Gastroesophageal sphincter (tissue), 3 donors: ENCODE results near the gene ART5.

Experiments
- POLR2A ChIP-seq, 2 donors: fragments of 450-650 bp; IDR thresholded peaks; one replicate each; pipeline ENCODE4 v1.6.1; 2017; ENCODE audit warnings: antibody characterized with exemption in 2 of 2, mild to moderate bottlenecking in 2 of 2, moderate library complexity in 1 of 2
- POLR2AphosphoS5 ChIP-seq: sonication (generic); formaldehyde crosslinking; IDR thresholded peaks from one replicate; pipeline ENCODE4 v1.6.1; 2017; ENCODE audit warnings: antibody characterized with exemption
- TF ChIP-seq, protein P1 (sequence below), 4 experiments: fragments of 200-600 bp in 2 of 4; fragments of 450-650 bp in 2 of 4; sonication (generic) in 1 of 4; IDR thresholded peaks; one replicate each; pipeline ENCODE4 v1.5.1; 2017 to 2019; ENCODE audit warnings: antibody characterized with exemption in 4 of 4, mild to moderate bottlenecking in 2 of 4, moderate library complexity in 2 of 4

DNA sequence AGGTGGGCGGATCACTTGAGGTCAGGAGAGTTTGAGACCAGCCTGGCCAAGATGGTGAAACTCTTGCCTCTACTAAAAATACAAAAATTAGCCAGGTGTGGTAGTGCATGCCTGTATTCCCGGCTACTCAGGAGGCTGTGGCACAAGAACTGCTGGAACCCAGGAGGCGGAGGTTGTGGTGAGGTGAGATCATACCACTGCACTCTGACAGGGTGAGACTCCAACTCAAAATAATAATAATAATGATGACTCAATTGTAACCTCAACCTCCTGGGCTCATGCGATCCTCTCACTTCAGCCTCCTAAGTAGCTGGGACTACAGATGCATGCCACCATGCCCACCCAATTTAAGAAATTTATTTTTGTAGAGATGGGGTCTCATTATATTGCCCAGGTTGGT is 45.0 kb upstream of the ART5 start:
- TF ChIP-seq POLR2A (IDR thresholded peaks at IDR 0.05): no peak
- TF ChIP-seq POLR2AphosphoS5: no peak
- TF ChIP-seq, protein P1, sequence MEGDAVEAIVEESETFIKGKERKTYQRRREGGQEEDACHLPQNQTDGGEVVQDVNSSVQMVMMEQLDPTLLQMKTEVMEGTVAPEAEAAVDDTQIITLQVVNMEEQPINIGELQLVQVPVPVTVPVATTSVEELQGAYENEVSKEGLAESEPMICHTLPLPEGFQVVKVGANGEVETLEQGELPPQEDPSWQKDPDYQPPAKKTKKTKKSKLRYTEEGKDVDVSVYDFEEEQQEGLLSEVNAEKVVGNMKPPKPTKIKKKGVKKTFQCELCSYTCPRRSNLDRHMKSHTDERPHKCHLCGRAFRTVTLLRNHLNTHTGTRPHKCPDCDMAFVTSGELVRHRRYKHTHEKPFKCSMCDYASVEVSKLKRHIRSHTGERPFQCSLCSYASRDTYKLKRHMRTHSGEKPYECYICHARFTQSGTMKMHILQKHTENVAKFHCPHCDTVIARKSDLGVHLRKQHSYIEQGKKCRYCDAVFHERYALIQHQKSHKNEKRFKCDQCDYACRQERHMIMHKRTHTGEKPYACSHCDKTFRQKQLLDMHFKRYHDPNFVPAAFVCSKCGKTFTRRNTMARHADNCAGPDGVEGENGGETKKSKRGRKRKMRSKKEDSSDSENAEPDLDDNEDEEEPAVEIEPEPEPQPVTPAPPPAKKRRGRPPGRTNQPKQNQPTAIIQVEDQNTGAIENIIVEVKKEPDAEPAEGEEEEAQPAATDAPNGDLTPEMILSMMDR (IDR thresholded peaks at IDR 0.05): no peak
